ENCODE measurements around the gene ACTN4.

- no peak for TF ChIP-seq CTCF (IDR thresholded peaks at IDR 0.05)
- no peak for TF ChIP-seq JUNB (IDR thresholded peaks at IDR 0.05)
- no peak for TF ChIP-seq SREBF2 (IDR thresholded peaks at IDR 0.05)
- TF ChIP-seq ATOH8 (CRISPR knock-in tag; IDR thresholded peaks at IDR 0.05; ENCODE audit: low read depth) = no peak
- no peak for TF ChIP-seq NPAS2 (CRISPR knock-in tag; IDR thresholded peaks at IDR 0.05; ENCODE audit: borderline replicate concordance)
- TF ChIP-seq MAX (IDR thresholded peaks at IDR 0.05) = no peak
- TF ChIP-seq POLR2A (IDR thresholded peaks at IDR 0.05; ENCODE audit: low read length) = no peak
- TF ChIP-seq RAD21 (conservative IDR thresholded peaks at IDR 0.05 in 1 of 2, IDR thresholded peaks at IDR 0.05 in 1 of 2) = no peak
- no peak for TF ChIP-seq PBX3 (IDR thresholded peaks at IDR 0.05)
- TF ChIP-seq REST (IDR thresholded peaks at IDR 0.05) = no peak
- TF ChIP-seq SMC3 (IDR thresholded peaks at IDR 0.05) = no peak
- no peak for TF ChIP-seq MYC (IDR thresholded peaks at IDR 0.05; ENCODE audit: borderline replicate concordance, low read length)
- TF ChIP-seq CHD4 (IDR thresholded peaks at IDR 0.05; ENCODE audit: borderline replicate concordance) = no peak
- no peak for TF ChIP-seq NFE2L2 (conservative IDR thresholded peaks at IDR 0.05; ENCODE audit: low read length)
Observed at GRCh38 chr19:38606131-38606530, 41.3 kb upstream of the ACTN4 start.
